Measurements from ENCODE around the gene ZNF598. TPM values are rescaled to one million over a fixed set of nuclear protein-coding genes. Genes with fewer than 3 reads are reported as not detected.

The ZNF598 gene
- total and polyA plus RNA-seq, 10 of the 15 experiments (the other 5 are each of a cell fraction or from before 2014, with no cell fraction given) = 0.08 to 74.0 (median 14.4) TPM

DNA sequence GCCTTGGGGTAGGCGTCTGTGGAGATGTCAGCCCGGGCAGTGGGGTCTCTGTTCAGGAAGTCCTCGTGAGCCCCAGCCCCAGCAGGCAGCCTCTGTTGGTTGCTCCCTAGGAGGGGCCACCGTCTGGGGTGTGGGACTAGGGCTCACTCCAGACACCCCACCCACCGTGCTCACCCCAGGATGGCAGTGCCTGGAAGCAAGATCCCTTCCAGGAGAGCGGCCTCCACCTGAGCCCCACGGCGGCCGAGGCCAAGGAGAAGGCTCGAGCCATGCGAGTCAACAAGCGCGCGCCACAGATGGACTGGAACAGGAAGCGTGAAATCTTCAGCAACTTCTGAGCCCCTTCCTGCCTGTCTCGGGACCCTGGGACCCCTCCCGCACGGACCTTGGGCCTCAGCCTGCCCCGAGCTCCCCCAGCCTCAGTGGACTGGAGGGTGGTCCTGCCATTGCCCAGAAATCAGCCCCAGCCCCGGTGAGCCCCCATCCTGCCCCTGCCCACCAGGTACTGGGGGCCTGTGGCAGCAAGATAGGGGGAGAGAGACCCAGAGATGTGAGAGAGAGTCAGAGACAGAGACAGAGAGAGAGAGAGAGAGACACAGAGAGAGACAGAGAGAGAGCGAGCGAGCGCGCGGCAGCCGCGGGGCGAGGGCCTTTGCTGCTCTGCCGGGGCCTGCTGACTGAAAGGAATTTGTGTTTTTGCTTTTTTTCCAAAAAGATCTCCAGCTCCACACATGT, 28.2 kb upstream of the ZNF598 start:
- no peak overlapping the region for H3K4me3 ChIP-seq
- no peak for FAIRE-seq
- H3K79me2 ChIP-seq (ENCODE audit: control insufficient read depth, insufficient read depth, low read length) = no peaks in the 10 kb centered on the region
- H3K27ac ChIP-seq (ENCODE audit: control insufficient read depth, insufficient read depth) = no peak overlapping the region
- H3K9ac ChIP-seq (ENCODE audit: control insufficient read depth, insufficient read depth, low read length) = no peak overlapping the region
- DNase-seq (ENCODE audit: low read depth, low spot score) = no peak
- H3K4me1 ChIP-seq (ENCODE audit: control insufficient read depth, insufficient read depth, low read length) = no peaks in the 10 kb centered on the region
- ATAC-seq = no peak
- WGBS (ENCODE audit: insufficient coverage, insufficient replicate concordance, low lambda C conversion rate, missing lambda C conversion rate) = 65% methylated on average over 29 of the region's 29 CpGs
- SMC1A ChIA-PET (ENCODE audit: uncharacterized antibody, unreplicated experiment) = no interaction called here
- BruUV-seq (replicated peaks) = no TSS peak
- in situ Hi-C loops (cut with MboI) (no loop called here), intact Hi-C loops (cut with micrococcal nuclease; ENCODE audit: unreplicated experiment) (no loop called here)
- H2AFZ ChIP-seq (ENCODE audit: control insufficient read depth, low read depth, low read length) = no peak overlapping the region
- POLR2A ChIA-PET = interaction anchor here (1.5 kb wide), 1 partner anchor 10 kb away, joined by 3 read pairs; the partner anchor contains the start of genes NTHL1 and TSC2
- RAD21 ChIA-PET (ENCODE audit: unreplicated experiment) = no interaction called here
- TF ChIP-seq SREBF1 (IDR thresholded peaks at IDR 0.05; ENCODE audit: low read length) = no peak
- TF ChIP-seq TARDBP (IDR thresholded peaks at IDR 0.05; ENCODE audit: borderline replicate concordance) = no peak
- no peak for TF ChIP-seq SRF (IDR thresholded peaks at IDR 0.05; ENCODE audit: low read depth in 2 of 2, low read length in 2 of 2)
- no peak for TF ChIP-seq PRDM15 (CRISPR knock-in tag; IDR thresholded peaks at IDR 0.05)
- TF ChIP-seq ZNF687 (IDR thresholded peaks at IDR 0.05) = no peak
- TF ChIP-seq BRCA1 (IDR thresholded peaks at IDR 0.05; ENCODE audit: low read depth, low read length) = no peak
- TF ChIP-seq MEF2B (IDR thresholded peaks at IDR 0.05; ENCODE audit: partially characterized antibody, poor library complexity, severe bottlenecking) = no peak
- H3K9me3 ChIP-seq (replicated peaks; ENCODE audit: control insufficient read depth, insufficient read depth, low read length) = no peaks in the 10 kb centered on the region
- CTCF ChIA-PET = interaction anchor here (0.8 kb wide), 1 partner anchor 103 kb away, joined by 3 read pairs; no protein-coding TSS in a partner anchor
- H3K27me3 ChIP-seq (replicated peaks in 1 of 2; ENCODE audit: control insufficient read depth in 2 of 2, insufficient read depth in 2 of 2, low read length in 1 of 2) = no peaks in the 10 kb centered on the region
- H3K36me3 ChIP-seq (ENCODE audit: control insufficient read depth in 2 of 2, insufficient read depth in 2 of 2, low read length in 1 of 2) = no peaks in the 10 kb centered on the region
- no peak overlapping the region for H3K4me2 ChIP-seq (ENCODE audit: control insufficient read depth, insufficient read depth)
- no peaks in the 10 kb centered on the region for H4K20me1 ChIP-seq (ENCODE audit: control insufficient read depth, insufficient read depth)
